ACC112 (cell line): ENCODE measurements around the gene ZNF335.

Source experiments
- H2AFZ ChIP-seq: fragments of 200-600 bp; sonication (generic); one replicate; pipeline ENCODE4 v1.6.0; 2017; ENCODE audit warnings: antibody characterized with exemption, low read length; ENCODE audit not compliant: unreplicated experiment
- H3K27ac ChIP-seq: fragments of 200-600 bp; sonication (generic); 2 replicates; pipeline ENCODE4 v1.5.1; 2014; ENCODE audit warnings: low read depth, mild to moderate bottlenecking, antibody characterized with exemption, low read length, moderate library complexity
- H3K27me3 ChIP-seq: fragments of 200-600 bp; sonication (generic); 2 replicates; pipeline ENCODE4 v1.6.1; 2014; ENCODE audit warnings: mild to moderate bottlenecking, antibody characterized with exemption, low read length, moderate library complexity, mixed read lengths; ENCODE audit not compliant: insufficient read depth
- H3K36me3 ChIP-seq: fragments of 200-600 bp; sonication (generic); 2 replicates; pipeline ENCODE4 v1.6.1; 2016; ENCODE audit warnings: mild to moderate bottlenecking, antibody characterized with exemption, low read length, moderate library complexity, mixed read lengths; ENCODE audit not compliant: insufficient read depth
- H3K4me1 ChIP-seq: fragments of 200-600 bp; sonication (generic); one replicate; pipeline ENCODE4 v1.6.1; 2016; ENCODE audit warnings: low read length, mixed read lengths; ENCODE audit not compliant: insufficient read depth, unreplicated experiment, control insufficient read depth
- H3K4me3 ChIP-seq: fragments of 200-600 bp; sonication (generic); 2 replicates; pipeline ENCODE4 v1.5.1; 2014; ENCODE audit warnings: mild to moderate bottlenecking, low read depth, low read length
- H3K79me2 ChIP-seq: fragments of 200-600 bp; sonication (generic); one replicate; pipeline ENCODE4 v1.6.0; 2016; ENCODE audit warnings: low read length; ENCODE audit not compliant: control insufficient read depth, unreplicated experiment, insufficient read depth

The ZNF335 gene

GRCh38 chr20:45970646-45971424, 1.2 kb downstream of the ZNF335 start:
- Histone ChIP-seq H3K27me3 (no peaks in the 10 kb centered on the region), H3K4me1 (peaks cover 24% of the 10 kb centered on the region), H3K36me3 (no peaks in the 10 kb centered on the region), H3K4me3 (peak overlapping the region; percentile 79), H3K79me2 (peaks cover 20% of the 10 kb centered on the region), H2AFZ (peak overlapping the region; percentile 5), H3K27ac (peak overlapping the region; percentile 96)

- H2AFZ ChIP-seq, result no peak overlapping the region
- peak overlapping the region; percentile 79 for H3K4me3 ChIP-seq
- peaks cover 20% of the 10 kb centered on the region for H3K79me2 ChIP-seq
- H3K36me3 ChIP-seq, result no peaks in the 10 kb centered on the region
- no peaks in the 10 kb centered on the region for H3K27me3 ChIP-seq
- H3K27ac ChIP-seq, result peak overlapping the region; percentile 96
- H3K4me1 ChIP-seq, result peaks cover 24% of the 10 kb centered on the region
Measured at GRCh38 chr20:45969712-45970634, 2.0 kb downstream of the ZNF335 start.

- H3K36me3 ChIP-seq, result peaks cover 2% of the 10 kb centered on the region; the same call in 1 of the 2 replicates
- H3K27ac ChIP-seq, result peak overlapping the region; percentile 96
- H3K4me3 ChIP-seq, result peak overlapping the region; percentile 79
- H3K79me2 ChIP-seq, result peaks cover 20% of the 10 kb centered on the region
- no peaks in the 10 kb centered on the region for H3K27me3 ChIP-seq
- H2AFZ ChIP-seq, result no peak overlapping the region
- H3K4me1 ChIP-seq, result peaks cover 24% of the 10 kb centered on the region
Measured at GRCh38 chr20:45968801-45969711, 2.9 kb downstream of the ZNF335 start.

DNA sequence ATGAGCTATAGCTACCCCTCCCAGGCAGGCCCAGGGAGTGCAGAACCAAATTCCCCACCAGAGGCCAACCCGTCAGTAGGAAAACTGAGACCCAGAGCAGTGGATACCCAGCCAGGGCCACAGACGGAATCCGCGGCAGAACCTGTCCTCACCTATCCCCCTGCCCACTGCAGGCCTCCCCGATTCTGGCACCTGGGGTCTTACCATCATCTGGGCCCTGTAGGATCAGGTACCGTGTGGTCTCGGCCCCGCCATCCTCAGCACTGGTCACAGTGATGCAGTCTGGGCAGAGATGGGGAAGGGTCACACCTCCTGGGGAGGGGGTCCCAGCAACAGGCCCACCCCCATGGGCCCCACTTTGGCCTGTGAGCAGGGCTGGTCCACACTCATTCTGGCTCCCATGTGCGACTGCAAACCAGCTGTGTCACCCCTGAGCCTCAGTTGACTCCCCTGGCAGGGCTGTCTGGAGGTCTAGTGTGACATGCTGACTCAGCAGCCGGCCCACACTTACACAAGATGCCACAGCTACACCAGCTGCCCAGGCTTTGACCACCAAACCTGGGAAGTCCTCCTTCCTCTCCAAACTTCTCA, 3.8 kb downstream of the ZNF335 start:
- Histone ChIP-seq H3K79me2 (peaks cover 20% of the 10 kb centered on the region), H3K36me3 (peaks cover 6% of the 10 kb centered on the region; the same call in 1 of the 2 replicates), H3K4me3 (no peak overlapping the region), H3K4me1 (peaks cover 24% of the 10 kb centered on the region), H2AFZ (no peak overlapping the region), H3K27ac (peak overlapping the region; percentile 96; the same call in 1 of the 2 replicates), H3K27me3 (no peaks in the 10 kb centered on the region)

DNA sequence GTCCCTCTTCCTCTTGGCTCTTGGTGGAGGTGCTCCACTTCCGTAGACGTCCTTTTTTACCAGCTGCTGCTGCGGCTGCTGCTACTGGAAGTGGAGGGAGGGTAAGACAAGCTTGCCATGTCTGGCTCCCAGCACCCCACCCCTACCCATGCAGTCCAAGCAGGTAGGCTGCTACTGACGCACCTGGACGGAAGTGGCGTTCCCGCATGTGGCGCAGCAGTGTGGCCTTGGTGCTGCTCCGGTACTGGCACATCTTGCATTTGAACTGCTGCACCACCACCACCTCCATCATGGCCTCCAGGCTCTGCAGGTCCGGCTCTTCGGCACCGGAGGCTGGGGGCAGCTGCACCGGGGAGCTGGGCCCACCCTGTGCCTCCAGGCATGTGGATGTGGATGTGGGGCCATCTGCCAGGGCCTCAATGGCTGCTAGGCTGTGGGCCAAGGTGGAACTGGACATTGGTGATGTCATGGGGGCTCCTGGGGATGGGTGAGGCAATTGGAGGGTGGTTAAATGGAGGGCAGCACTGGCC, 4.4 kb downstream of the ZNF335 start:
- Histone ChIP-seq H3K36me3 (peaks cover 6% of the 10 kb centered on the region; the same call in 1 of the 2 replicates), H3K27ac (no peak overlapping the region), H3K4me3 (no peak overlapping the region), H3K79me2 (peaks cover 20% of the 10 kb centered on the region), H3K4me1 (peaks cover 24% of the 10 kb centered on the region), H3K27me3 (no peaks in the 10 kb centered on the region), H2AFZ (no peak overlapping the region)

DNA sequence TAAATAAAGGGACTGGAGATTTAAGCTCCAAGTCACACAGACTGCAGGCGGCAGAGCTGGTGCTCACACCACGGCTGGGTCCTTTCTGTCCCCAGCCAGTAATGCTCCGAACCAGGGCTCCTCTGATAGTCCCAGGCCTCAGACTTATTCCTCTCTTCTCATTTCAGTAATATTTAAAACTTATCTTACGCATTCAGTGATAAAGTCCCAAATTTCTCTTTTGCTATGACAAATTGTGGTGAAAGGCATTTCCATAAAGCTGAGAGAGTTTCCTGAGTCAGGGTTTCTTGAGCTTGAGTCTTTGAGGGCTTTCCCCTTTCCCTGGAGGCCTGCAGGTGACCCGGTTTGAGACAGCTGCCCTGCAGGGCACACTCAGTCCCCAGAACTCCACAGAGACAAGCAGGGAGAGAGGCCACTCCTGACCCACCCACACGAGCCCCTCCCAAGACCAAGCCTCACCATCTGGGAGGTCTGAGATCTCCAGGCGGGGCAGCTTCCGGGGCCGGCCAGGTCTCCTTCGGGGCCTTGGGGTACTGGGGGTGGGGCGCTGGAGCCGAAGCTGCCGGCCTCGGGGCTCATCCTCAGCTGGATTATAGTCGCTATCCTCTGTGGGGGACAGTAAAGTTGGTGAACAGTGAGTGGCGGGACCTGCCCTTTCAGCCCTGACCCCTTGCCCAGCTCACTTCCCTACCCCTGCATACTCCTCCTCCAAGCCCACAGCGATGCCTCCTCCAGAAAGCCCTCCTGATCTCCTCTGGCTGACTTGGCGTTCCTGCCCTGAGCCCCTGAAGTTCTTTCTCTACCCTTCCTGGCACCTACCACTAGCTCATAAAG, 6.6 kb downstream of the ZNF335 start:
- Histone ChIP-seq H3K36me3 (peaks cover 11% of the 10 kb centered on the region; the same call in 1 of the 2 replicates), H3K4me3 (no peak overlapping the region), H3K27me3 (no peaks in the 10 kb centered on the region)

GRCh38 chr20:45964006-45964400, 8.0 kb downstream of the ZNF335 start:
- H3K4me3 ChIP-seq, result no peak overlapping the region
- peaks cover 9% of the 10 kb centered on the region for H3K4me1 ChIP-seq
- H2AFZ ChIP-seq, result no peak overlapping the region
- no peak overlapping the region for H3K27ac ChIP-seq
- peaks cover 6% of the 10 kb centered on the region for H3K79me2 ChIP-seq
- H3K27me3 ChIP-seq, result no peaks in the 10 kb centered on the region
- H3K36me3 ChIP-seq, result peaks cover 18% of the 10 kb centered on the region; the same call in 1 of the 2 replicates

More for the DNA sequence above, 6.6 kb downstream of the ZNF335 start:
- no peak overlapping the region for H3K27ac ChIP-seq
- no peak overlapping the region for H2AFZ ChIP-seq
- peaks cover 23% of the 10 kb centered on the region for H3K4me1 ChIP-seq
- peaks cover 11% of the 10 kb centered on the region for H3K79me2 ChIP-seq

GRCh38 chr20:45963059-45964005, 8.7 kb downstream of the ZNF335 start:
- Histone ChIP-seq H3K27ac (no peak overlapping the region), H3K4me1 (peaks cover 3% of the 10 kb centered on the region), H3K79me2 (peaks cover 3% of the 10 kb centered on the region)

More at GRCh38 chr20:45963059-45964005, 8.7 kb downstream of the ZNF335 start:
- no peak overlapping the region for H3K4me3 ChIP-seq
- peaks cover 25% of the 10 kb centered on the region; the same call in 1 of the 2 replicates for H3K36me3 ChIP-seq
- no peaks in the 10 kb centered on the region for H3K27me3 ChIP-seq
- no peak overlapping the region for H2AFZ ChIP-seq
